ENCODE measurements around the gene ZSWIM3. TPM values are rescaled to one million over a fixed set of nuclear protein-coding genes. Genes with fewer than 3 reads are reported as not detected.
A peak's percentile ranks its signal among the peaks of the same experiment; 100 is the strongest.

The ZSWIM3 gene
- total and polyA plus RNA-seq, 7 donors = 1.7 to 3.5 (median 2.9) TPM

DNA sequence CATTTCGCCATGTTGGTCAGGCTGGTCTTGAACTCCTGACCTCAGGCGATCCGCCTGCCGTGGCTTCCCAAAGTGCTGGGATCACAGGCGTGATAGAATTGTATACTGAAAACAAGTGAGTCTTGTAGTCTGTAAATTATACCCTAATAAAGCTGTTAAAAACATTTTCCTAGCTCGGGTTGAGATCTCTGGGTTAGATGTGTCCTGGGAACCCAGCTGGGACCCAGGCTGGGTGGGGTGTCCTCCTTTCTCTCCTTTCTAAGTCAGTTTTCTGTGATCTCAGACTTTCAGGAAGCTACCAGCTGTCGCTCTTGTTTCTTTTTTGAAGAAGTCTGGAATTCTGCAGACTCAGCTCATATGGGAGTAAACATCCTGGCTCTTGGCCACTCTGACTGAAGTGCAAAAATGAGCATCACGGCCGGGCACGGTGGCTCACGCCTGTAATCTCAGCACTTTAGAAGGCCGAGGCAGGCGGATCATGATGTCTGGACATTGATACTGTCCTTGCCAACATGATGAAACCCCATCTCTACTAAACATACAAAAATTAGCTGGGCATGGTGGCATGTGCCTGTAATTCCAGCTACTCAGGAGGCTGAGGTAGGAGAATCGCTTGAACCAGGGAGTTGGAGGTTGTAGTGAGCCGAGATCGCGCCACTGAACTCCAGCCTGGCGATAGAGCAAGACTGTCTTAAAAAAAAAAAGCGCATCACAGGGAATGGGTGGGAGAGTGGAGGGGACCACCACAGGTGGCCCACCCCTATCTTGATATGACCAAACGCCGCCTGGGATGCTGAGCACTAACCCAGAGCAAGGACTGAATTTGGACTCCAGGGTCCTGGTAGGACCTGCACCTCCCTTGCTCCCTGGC lies 67.2 kb downstream of the ZSWIM3 start:
- no peaks in the 10 kb centered on the region for H3K9me3 ChIP-seq
- H3K36me3 ChIP-seq = no peaks in the 10 kb centered on the region
- H3K4me3 ChIP-seq = no peak overlapping the region
- peak; percentile 80 for DNase-seq
- WGBS, 2 donors = 47 to 59% methylated on average over 21 of the region's 21 CpGs
- peaks cover 0 to 23% (median 21%) of the 10 kb centered on the region in 4 donors for H3K4me1 ChIP-seq
- TF ChIP-seq, protein P1, sequence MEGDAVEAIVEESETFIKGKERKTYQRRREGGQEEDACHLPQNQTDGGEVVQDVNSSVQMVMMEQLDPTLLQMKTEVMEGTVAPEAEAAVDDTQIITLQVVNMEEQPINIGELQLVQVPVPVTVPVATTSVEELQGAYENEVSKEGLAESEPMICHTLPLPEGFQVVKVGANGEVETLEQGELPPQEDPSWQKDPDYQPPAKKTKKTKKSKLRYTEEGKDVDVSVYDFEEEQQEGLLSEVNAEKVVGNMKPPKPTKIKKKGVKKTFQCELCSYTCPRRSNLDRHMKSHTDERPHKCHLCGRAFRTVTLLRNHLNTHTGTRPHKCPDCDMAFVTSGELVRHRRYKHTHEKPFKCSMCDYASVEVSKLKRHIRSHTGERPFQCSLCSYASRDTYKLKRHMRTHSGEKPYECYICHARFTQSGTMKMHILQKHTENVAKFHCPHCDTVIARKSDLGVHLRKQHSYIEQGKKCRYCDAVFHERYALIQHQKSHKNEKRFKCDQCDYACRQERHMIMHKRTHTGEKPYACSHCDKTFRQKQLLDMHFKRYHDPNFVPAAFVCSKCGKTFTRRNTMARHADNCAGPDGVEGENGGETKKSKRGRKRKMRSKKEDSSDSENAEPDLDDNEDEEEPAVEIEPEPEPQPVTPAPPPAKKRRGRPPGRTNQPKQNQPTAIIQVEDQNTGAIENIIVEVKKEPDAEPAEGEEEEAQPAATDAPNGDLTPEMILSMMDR (IDR thresholded peaks at IDR 0.05) = no peak
- TF ChIP-seq POLR2AphosphoS5 (IDR thresholded peaks at IDR 0.05) = peak in 1 of 4 donors; percentile 25
- TF ChIP-seq EP300 (IDR thresholded peaks at IDR 0.05) = no peak
- intact Hi-C loops (cut with DNase I) = no loop called here
- H3K27ac ChIP-seq = peak overlapping the region; percentile 43 to 71 (median 58)
- H3K27me3 ChIP-seq = no peaks in the 10 kb centered on the region

DNA sequence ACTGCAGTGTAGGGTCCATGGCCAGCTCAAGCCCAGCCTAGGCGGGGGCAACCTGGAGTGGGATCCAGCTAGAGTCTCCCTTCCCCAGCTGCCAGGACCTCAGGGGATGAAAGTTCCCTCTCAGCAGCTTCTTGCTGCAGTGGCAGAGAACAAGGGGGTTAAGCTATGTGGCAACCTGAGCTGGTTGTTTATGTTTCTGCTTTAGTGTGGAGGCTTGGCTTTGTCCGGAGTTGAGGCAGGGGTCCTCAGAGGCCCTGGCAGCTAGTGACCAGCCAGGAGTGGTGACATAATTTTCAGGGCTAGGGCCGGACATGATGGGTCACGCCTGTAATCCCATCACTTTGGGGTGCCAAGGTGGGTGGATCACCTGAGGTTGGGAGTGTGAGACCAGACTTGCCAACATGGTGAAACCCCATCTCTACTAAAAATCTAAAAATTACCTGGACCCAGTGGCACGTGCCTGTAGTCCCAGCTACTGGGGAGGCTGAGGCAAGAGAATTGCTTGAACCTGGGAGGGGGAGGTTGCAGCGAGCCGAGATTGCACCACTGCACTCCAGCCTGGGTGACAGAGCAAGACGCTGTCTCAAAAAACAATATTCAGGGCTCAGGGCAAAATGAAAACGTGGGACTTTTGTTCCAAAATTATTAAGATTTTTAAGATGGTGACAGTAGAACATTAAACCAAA lies 68.5 kb downstream of the ZSWIM3 start:
- Histone ChIP-seq H3K4me1 (peaks cover 0 to 16% (median 14%) of the 10 kb centered on the region in 4 donors), H3K27ac (peak overlapping the region in 1 of 4 donors; percentile 71), H3K36me3 (no peaks in the 10 kb centered on the region), H3K27me3 (no peaks in the 10 kb centered on the region), H3K9me3 (no peaks in the 10 kb centered on the region), H3K4me3 (no peak overlapping the region)
- DNase-seq = no peak
- 60 to 74% methylated on average over 9 of the region's 9 CpGs for WGBS, 2 donors
- TF ChIP-seq EP300 (IDR thresholded peaks at IDR 0.05) (no peak), POLR2A (IDR thresholded peaks at IDR 0.05) (no peak), POLR2AphosphoS5 (IDR thresholded peaks at IDR 0.05) (no peak)
- TF ChIP-seq, protein P1 (IDR thresholded peaks at IDR 0.05) = no peak
- intact Hi-C loops (cut with DNase I) = no loop called here

DNA sequence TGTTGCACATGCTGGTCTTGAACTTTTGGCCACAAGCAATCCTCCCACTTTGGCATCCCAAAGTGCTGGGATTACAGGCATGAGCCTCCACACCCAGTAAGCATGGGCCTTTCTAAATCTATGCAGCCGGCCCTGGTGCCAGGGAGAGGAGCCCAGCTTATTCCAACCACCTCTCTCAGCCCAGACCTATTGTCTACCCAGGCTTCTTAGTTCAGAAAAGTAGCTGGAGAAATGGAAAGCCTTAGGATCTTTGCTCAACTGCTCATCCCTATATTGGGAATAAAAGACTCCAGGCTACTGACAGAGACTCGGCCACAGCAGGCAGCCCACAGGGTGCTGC lies 69.3 kb downstream of the ZSWIM3 start:
- Histone ChIP-seq H3K4me1 (peaks cover 0 to 16% (median 14%) of the 10 kb centered on the region in 4 donors), H3K27me3 (no peaks in the 10 kb centered on the region), H3K36me3 (no peaks in the 10 kb centered on the region), H3K4me3 (no peak overlapping the region), H3K27ac (no peak overlapping the region), H3K9me3 (no peaks in the 10 kb centered on the region)
- TF ChIP-seq POLR2AphosphoS5 (IDR thresholded peaks at IDR 0.05) (no peak), EP300 (IDR thresholded peaks at IDR 0.05) (no peak), POLR2A (IDR thresholded peaks at IDR 0.05) (no peak)
- TF ChIP-seq, protein P1 (IDR thresholded peaks at IDR 0.05) = no peak
- 76 to 88% methylated on average over 2 of the region's 2 CpGs for WGBS, 2 donors
- intact Hi-C loops (cut with DNase I) = no loop called here
- DNase-seq = no peak

DNA sequence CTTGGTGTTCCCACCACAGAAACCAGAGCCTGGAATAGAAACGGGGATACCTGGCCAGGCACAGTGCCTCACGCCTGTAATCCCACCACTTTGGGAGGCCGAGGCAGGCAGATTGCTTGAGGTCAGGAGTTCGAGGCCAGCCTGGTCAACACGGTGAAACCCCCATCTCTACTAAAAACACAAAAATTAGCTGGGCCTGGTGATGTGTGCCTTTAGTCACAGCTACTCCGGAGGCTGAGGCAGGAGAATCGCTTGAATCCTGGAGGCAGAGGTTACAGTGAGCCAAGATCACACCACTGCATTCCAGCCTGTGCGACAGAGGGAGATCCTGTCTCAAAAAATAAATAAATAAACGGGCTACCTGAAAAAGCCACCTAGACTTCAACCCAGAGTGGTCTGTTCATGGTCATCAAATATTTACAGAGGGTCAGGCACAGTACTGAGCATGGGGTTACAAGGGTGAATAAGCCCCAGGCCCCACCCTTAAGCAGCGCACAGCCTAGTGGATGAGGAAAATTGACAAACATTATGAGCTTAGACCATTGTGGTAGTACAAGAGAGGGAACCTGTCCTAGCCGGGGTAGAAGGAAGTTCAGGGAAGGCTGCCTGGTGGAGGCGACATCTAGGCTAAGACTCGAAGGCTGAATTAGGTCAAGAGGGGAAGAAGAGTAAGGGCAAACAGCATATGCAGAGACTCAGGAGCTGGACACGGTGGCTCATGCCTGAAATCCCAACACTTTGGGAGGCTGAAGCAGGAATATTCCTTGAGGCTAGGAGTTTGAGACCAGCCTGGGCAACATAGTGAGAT lies 69.9 kb downstream of the ZSWIM3 start:
- no peaks in the 10 kb centered on the region for H3K36me3 ChIP-seq
- WGBS, 2 donors = 50 to 79% methylated on average over 14 of the region's 14 CpGs
- TF ChIP-seq, protein P1 (IDR thresholded peaks at IDR 0.05) = no peak
- TF ChIP-seq EP300 (IDR thresholded peaks at IDR 0.05) (no peak), POLR2AphosphoS5 (IDR thresholded peaks at IDR 0.05) (no peak), POLR2A (IDR thresholded peaks at IDR 0.05) (no peak)
- intact Hi-C loops (cut with DNase I) = no loop called here
- DNase-seq = no peak
- no peak overlapping the region for H3K4me3 ChIP-seq
- no peaks in the 10 kb centered on the region for H3K27me3 ChIP-seq
- no peak overlapping the region for H3K27ac ChIP-seq
- H3K9me3 ChIP-seq = no peaks in the 10 kb centered on the region
- peaks cover 0 to 16% (median 14%) of the 10 kb centered on the region in 4 donors for H3K4me1 ChIP-seq

Other genes with a start within 250 kb of the ZSWIM3 start
- gene WFDC10A, start 227.9 kb upstream of the ZSWIM3 start, total RNA-seq = not detected
- not detected for gene WFDC10A, start 227.9 kb upstream of the ZSWIM3 start, polyA plus RNA-seq
- gene WFDC9, start 226.3 kb upstream of the ZSWIM3 start, total RNA-seq = not detected
- not detected for gene WFDC9, start 226.3 kb upstream of the ZSWIM3 start, polyA plus RNA-seq
- gene WFDC11, start 187.4 kb upstream of the ZSWIM3 start, total RNA-seq = not detected
- not detected for gene WFDC11, start 187.4 kb upstream of the ZSWIM3 start, polyA plus RNA-seq
- gene WFDC13, start 155.6 kb upstream of the ZSWIM3 start, total RNA-seq = not detected
- not detected for gene WFDC13, start 155.6 kb upstream of the ZSWIM3 start, polyA plus RNA-seq
- gene WFDC10B, start 152.6 kb upstream of the ZSWIM3 start, total RNA-seq = not detected
- under 1 TPM in 1 of 3 donors, not detected in 2; 0.52 TPM for gene WFDC10B, start 152.6 kb upstream of the ZSWIM3 start, polyA plus RNA-seq
- not detected for gene SPINT4, start 135.3 kb upstream of the ZSWIM3 start, total RNA-seq
- not detected for gene SPINT4, start 135.3 kb upstream of the ZSWIM3 start, polyA plus RNA-seq
- gene WFDC3, start 65.7 kb upstream of the ZSWIM3 start, total RNA-seq = 1 to 10 TPM in 3 of 4 donors, not detected in 1; 2.9 to 7.7 (median 3.9) TPM
- 10 to 100 TPM in 2 of 3 donors, 1 to 10 TPM in 1; 4.6 to 19.2 (median 13.9) TPM for gene WFDC3, start 65.7 kb upstream of the ZSWIM3 start, polyA plus RNA-seq
- 10 to 100 TPM; 33.0 to 59.9 (median 40.6) TPM for gene DNTTIP1, start 65.7 kb upstream of the ZSWIM3 start, total RNA-seq
- 100 to 1,000 TPM in 1 of 3 donors, 10 to 100 TPM in 2; 51.9 to 107 (median 71.4) TPM for gene DNTTIP1, start 65.7 kb upstream of the ZSWIM3 start, polyA plus RNA-seq
- 1 to 10 TPM in 1 of 4 donors, not detected in 3; 3.3 TPM for gene UBE2C, start 45.0 kb upstream of the ZSWIM3 start, total RNA-seq
- gene UBE2C, start 45.0 kb upstream of the ZSWIM3 start, polyA plus RNA-seq = 10 to 100 TPM; 12.6 to 90.3 (median 29.6) TPM
- 1 to 10 TPM in 1 of 4 donors, under 1 TPM in 1, not detected in 2; 0.95 to 1.6 TPM for gene TNNC2, start 30.3 kb upstream of the ZSWIM3 start, total RNA-seq
- gene TNNC2, start 30.3 kb upstream of the ZSWIM3 start, polyA plus RNA-seq = 10 to 100 TPM in 2 of 3 donors, 1 to 10 TPM in 1; 2.9 to 15.6 (median 10.2) TPM
- 10 to 100 TPM; 46.7 to 82.5 (median 52.2) TPM for gene SNX21, start 23.8 kb upstream of the ZSWIM3 start, total RNA-seq
- 10 to 100 TPM; 10.4 to 16.8 (median 15.2) TPM for gene SNX21, start 23.8 kb upstream of the ZSWIM3 start, polyA plus RNA-seq
- gene ACOT8, start 222 bp upstream of the ZSWIM3 start, total RNA-seq = 10 to 100 TPM; 28.5 to 42.5 (median 35.0) TPM
- 100 to 1,000 TPM in 1 of 3 donors, 10 to 100 TPM in 2; 51.0 to 131 (median 80.5) TPM for gene ACOT8, start 222 bp upstream of the ZSWIM3 start, polyA plus RNA-seq
- gene ZSWIM1, start 23.6 kb downstream of the ZSWIM3 start, total RNA-seq = 1 to 10 TPM; 6.4 to 9.4 (median 7.1) TPM
- gene ZSWIM1, start 23.6 kb downstream of the ZSWIM3 start, polyA plus RNA-seq = 1 to 10 TPM; 3.6 to 6.5 (median 3.9) TPM
- gene SPATA25, start 30.0 kb downstream of the ZSWIM3 start, total RNA-seq = 1 to 10 TPM; 1.6 to 7.5 (median 3.0) TPM
- gene SPATA25, start 30.0 kb downstream of the ZSWIM3 start, polyA plus RNA-seq = 1 to 10 TPM in 1 of 3 donors, not detected in 2; 1.7 TPM
- 10 to 100 TPM; 18.9 to 25.8 (median 20.3) TPM for gene NEURL2, start 33.6 kb downstream of the ZSWIM3 start, total RNA-seq
- gene NEURL2, start 33.6 kb downstream of the ZSWIM3 start, polyA plus RNA-seq = 1 to 10 TPM; 1.8 to 4.6 (median 3.9) TPM
- gene CTSA, start 33.7 kb downstream of the ZSWIM3 start, total RNA-seq = 10 to 100 TPM; 45.7 to 79.5 (median 56.7) TPM
- 100 to 1,000 TPM in 2 of 3 donors, 10 to 100 TPM in 1; 64.9 to 203 (median 169) TPM for gene CTSA, start 33.7 kb downstream of the ZSWIM3 start, polyA plus RNA-seq
- gene PLTP, start 54.5 kb downstream of the ZSWIM3 start, total RNA-seq = 100 to 1,000 TPM in 3 of 4 donors, 10 to 100 TPM in 1; 68.7 to 296 (median 156) TPM
- gene PLTP, start 54.5 kb downstream of the ZSWIM3 start, polyA plus RNA-seq = 10 to 100 TPM; 36.6 to 52.0 (median 47.4) TPM
- gene PCIF1, start 77.1 kb downstream of the ZSWIM3 start, total RNA-seq = 10 to 100 TPM; 31.4 to 39.3 (median 32.5) TPM
- 10 to 100 TPM; 26.4 to 37.8 (median 27.2) TPM for gene PCIF1, start 77.1 kb downstream of the ZSWIM3 start, polyA plus RNA-seq
- gene ZNF335, start 114.6 kb downstream of the ZSWIM3 start, total RNA-seq = 10 to 100 TPM; 12.0 to 24.4 (median 14.9) TPM
- 10 to 100 TPM in 1 of 3 donors, 1 to 10 TPM in 2; 5.4 to 17.1 (median 5.5) TPM for gene ZNF335, start 114.6 kb downstream of the ZSWIM3 start, polyA plus RNA-seq
- under 1 TPM in 1 of 4 donors, not detected in 3; 0.27 TPM for gene MMP9, start 151.3 kb downstream of the ZSWIM3 start, total RNA-seq
- gene MMP9, start 151.3 kb downstream of the ZSWIM3 start, polyA plus RNA-seq = 10 to 100 TPM in 1 of 3 donors, 1 to 10 TPM in 1, under 1 TPM in 1; 0.60 to 27.1 (median 2.5) TPM
- gene SLC12A5, start 171.6 kb downstream of the ZSWIM3 start, total RNA-seq = under 1 TPM in 1 of 4 donors, not detected in 3; 0.14 TPM
- 1 to 10 TPM in 1 of 3 donors, not detected in 2; 1.4 TPM for gene SLC12A5, start 171.6 kb downstream of the ZSWIM3 start, polyA plus RNA-seq
- gene NCOA5, start 232.3 kb downstream of the ZSWIM3 start, total RNA-seq = 10 to 100 TPM; 22.4 to 39.2 (median 29.5) TPM
- gene NCOA5, start 232.3 kb downstream of the ZSWIM3 start, polyA plus RNA-seq = 10 to 100 TPM; 10.6 to 19.5 (median 11.4) TPM